ENCODE measurements around the gene UFSP1.

DNA sequence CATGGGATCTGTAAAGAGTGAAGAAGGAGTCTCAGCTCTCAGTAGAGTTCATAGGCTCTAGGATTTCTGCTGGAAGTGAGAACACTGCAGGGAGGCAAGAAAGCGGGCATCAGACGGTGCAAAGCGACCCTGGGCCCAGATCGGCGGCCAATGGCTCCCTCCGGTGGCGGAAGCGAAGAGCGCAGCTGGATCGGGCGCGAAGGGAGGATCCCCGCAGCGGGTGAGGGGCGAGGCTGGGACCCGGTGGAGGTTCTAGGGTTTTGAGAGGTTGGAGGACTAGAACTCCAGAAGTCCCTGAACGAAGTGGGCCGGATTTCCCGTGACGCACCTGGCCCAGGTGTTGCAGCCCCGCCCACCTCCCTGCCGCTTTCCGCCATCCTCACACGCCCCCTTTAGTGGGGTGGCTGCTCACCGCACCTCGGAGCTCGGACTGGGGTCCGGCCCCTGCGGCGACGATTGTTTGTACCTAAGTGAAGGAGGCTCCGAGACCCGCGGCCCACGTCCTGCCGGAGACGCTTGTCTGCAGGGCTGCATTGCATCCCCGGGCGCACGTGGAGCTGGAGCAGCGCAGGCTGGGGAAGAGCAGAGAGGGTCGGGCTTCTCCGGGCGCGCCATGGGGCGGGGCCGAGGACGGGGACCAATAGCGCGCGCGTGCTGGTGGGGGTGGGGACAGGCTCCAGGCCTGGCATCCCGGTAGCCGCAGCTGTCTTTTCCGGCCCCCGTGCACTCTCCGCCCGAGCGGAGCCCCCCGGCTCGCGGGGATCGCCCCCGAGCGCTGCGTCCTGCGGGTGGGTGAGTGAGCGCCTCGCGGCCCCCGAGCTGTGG lies 37.3 kb downstream of the UFSP1 start, which contains the start of gene SLC12A9:
- TF ChIP-seq POLR2AphosphoS5 (IDR thresholded peaks at IDR 0.05; ENCODE audit: low read depth, low read length) (peak; percentile 61), POLR2A (IDR thresholded peaks at IDR 0.05; ENCODE audit: borderline replicate concordance, extremely low read depth, insufficient read depth, insufficient read length) (peak; percentile 17), SIN3A (IDR thresholded peaks at IDR 0.05; ENCODE audit: low read depth) (peak; percentile 95; the same call in 1 of the 2 replicates), ZNF274 (IDR thresholded peaks at IDR 0.05; ENCODE audit: low read depth, low read length) (no peak)
- TF ChIP-seq, protein P1, sequence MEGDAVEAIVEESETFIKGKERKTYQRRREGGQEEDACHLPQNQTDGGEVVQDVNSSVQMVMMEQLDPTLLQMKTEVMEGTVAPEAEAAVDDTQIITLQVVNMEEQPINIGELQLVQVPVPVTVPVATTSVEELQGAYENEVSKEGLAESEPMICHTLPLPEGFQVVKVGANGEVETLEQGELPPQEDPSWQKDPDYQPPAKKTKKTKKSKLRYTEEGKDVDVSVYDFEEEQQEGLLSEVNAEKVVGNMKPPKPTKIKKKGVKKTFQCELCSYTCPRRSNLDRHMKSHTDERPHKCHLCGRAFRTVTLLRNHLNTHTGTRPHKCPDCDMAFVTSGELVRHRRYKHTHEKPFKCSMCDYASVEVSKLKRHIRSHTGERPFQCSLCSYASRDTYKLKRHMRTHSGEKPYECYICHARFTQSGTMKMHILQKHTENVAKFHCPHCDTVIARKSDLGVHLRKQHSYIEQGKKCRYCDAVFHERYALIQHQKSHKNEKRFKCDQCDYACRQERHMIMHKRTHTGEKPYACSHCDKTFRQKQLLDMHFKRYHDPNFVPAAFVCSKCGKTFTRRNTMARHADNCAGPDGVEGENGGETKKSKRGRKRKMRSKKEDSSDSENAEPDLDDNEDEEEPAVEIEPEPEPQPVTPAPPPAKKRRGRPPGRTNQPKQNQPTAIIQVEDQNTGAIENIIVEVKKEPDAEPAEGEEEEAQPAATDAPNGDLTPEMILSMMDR (IDR thresholded peaks at IDR 0.05 in 2 of 3, conservative IDR thresholded peaks at IDR 0.05 in 1 of 3; ENCODE audit: borderline replicate concordance in 1 of 3, insufficient read depth in 1 of 3, low read depth in 2 of 3, low read length in 2 of 3), result peak; percentile 84 to 95 (median 94)
